Right forelimb (tissue), 1 donor: Measurements from ENCODE around the gene GAS7.
"Not testable (repeated sequence)": the region's sequence is repeated elsewhere in the genome, so short reads cannot be mapped to it uniquely, and the experiment has no call there.

Experiments used
- DNase-seq: peaks from one replicate; pipeline ENCODE4 v3.0.0-alpha.2; 2018

Gene GAS7

DNA sequence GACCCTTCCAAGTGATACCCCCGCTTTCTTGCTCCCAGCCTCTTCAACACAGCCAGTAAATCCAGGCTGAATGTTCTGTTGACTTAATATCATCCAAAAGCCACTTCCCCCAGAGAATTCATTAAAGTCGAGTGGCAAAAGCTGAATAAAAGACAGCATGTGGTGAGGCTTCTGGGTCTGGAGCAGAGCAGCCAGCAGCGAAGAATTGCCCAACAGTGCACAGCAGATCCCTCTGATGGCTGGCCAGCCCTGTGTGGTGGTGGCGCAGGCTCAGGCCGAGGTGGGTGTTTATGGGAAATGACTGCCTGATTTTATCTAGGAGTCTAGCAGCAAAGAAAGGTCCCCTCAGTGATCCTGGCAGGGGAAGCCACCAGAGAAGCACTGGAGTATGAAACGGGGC is 263.0 kb downstream of the GAS7 start:
- DNase-seq: no peak

DNA sequence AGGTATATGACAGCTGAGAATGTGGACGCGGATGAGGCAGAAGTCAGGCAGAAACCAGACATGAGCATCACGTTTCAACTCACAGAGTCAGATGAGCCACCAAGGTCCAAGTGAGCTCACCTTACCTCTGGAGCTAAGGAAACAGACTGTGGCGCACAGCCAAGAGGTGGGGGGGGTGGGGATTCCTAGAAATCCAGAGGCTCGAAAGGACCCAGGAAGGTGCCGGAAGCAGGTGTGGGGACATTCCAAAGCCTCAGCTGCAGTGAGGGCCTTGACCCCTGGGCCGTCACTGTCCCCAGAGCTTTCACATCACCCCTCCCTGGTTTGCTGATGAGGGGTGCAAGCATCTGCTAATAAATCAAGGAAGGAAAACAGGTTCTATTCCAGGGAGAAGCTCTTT is 264.1 kb downstream of the GAS7 start:
- DNase-seq: no peak

DNA sequence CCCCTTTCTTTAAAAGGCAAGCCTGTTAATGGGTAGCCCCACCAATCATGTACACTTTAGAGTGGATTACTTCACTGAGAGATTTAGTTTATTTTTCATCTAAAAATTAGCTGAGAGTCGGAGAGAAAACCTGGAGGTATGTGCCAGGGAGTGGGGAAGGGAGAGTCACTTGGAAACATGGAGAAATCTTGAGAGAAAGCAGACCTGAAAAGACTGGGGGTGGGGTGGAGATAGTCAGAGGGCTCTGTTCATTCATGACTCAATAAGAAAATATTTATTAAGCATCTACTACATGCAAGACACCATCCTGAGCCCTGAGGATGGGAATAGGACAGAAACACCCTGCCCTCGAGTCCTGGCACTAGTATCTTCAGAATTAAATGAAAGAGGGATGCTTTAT is 265.9 kb downstream of the GAS7 start:
- DNase-seq: no peak

DNA sequence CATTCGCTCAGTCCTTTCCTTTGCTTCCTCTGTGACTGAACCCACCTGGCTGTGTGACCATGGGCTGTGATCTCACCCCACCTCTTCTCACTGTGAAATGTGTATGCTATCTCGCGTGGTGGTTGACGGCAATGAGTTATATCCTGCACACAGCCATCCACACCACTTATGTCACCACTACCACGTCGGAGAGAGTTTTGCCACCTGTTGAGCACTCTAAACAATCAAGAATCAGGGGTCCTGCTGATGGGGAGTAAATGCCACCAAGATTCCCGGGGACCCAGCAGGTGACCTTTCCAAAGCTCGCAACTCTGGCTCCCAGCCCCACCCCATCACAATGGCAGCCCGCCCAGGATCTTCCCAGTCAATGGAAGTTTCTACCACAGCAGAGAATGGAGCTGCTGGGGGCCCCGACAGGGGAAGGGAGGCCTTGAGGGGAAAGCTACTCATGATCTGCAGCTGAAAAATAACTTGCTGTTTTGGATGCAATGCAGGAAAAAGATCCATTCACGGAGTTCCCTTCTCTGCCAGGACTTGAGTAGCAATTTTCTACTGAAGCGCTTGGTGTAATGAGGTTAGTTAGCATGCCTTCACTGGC is 267.2 kb downstream of the GAS7 start:
- DNase-seq: peak; percentile 64

DNA sequence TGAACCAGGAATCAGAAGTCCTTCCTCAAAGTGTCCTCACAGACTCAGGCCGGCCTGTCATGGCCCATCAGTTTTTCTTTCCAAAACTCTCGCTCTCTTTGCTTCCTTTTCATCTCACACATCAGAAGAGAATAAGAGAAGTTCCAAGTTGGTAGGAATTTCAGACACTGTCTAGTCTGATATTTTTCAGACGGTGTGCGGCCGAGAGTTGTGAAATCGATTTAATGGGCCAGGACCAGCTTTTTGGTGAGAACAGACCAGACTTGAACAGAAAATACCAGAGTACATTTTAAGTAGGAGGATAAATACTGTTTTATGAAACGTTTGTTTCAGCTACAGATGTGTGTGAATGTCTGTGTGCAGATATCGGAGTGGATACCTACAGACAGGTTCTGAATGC is 268.5 kb downstream of the GAS7 start:
- DNase-seq: no peak

DNA sequence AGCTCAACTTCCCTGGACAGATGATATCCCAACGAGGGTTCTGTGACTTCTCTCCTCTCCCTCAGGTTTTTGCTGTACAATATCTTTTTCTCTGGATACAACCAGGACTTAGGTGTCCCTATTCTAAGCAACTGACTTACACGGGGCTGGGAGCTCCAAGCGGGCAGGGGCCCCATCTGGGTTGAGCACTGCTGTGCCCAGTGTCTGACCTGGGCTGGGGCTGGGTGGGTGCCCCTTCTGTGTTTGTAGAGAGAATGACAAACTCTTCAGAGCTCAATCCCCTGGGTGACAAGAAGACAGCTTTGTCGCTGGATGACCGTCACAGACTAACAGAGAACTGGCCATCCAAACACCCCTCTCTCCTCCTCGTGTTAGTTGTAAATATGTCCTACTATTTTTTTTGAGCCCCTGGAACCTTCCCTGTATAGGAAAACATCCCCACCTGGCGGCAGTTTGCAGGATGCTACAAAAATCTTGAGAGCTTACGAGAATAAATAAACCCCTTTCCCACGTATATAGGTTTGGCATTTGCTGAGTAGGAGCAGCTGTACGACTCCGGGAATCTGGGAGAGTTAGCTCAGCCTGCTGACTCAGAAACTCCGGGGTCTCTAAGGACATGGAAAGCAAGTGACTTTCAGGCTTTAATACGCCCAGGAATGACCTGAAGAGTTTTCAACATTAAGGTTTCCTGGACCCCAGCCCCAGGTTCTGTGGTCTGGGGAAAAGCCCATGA is 269.6 kb downstream of the GAS7 start:
- peak; percentile 77 for DNase-seq

DNA sequence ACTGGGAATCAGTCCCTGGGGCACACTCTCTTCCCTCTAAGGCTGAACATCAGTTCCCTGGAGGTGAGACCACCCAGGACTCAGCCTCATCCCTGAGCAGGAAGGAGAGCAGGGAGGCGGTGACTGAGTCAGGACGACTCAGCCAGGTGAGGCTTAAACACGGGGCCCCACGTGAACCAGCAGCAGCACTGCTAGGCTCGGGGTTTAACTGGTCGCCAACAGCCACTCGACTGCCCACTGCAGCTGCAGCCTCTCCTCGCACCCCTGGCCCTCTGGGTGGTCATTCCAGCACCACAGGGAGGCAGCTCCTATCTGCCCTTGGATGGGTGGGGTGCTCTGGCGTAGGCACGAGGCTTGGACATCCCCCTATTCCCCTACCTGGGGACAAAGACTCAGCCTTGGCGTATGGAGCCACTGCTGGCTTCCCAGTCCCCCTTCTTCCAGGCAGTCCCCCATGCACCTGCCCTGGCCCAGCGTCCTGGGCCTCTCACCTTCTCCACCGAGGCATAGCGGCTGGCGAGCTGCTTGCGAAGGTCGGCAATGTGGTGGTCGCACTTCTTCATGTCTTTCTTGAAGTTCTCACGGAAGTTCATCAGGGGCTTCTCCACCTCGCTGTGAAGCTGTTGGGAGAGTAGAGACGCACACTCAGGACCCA is 272.1 kb downstream of the GAS7 start:
- no peak for DNase-seq

DNA sequence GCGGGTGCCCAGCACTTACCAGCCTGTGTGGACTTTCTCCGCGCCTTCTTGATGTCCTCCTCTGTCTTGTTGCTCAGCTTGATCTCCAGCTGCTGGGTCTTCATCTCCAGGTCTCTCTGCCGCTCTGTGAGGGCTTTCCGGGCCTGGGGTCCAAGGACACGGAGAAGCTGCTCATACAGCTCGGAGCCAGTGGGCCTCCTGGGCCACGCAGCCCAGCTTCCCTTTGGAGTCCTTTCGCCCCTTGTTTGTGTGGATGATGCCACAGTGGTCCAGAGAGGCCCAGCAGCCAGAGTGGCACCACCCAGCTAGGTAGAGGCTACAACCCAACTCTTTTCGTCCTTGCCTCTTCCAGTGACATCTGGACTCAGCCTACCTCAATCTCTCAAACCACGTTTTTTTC is 272.9 kb downstream of the GAS7 start:
- DNase-seq: no peak

DNA sequence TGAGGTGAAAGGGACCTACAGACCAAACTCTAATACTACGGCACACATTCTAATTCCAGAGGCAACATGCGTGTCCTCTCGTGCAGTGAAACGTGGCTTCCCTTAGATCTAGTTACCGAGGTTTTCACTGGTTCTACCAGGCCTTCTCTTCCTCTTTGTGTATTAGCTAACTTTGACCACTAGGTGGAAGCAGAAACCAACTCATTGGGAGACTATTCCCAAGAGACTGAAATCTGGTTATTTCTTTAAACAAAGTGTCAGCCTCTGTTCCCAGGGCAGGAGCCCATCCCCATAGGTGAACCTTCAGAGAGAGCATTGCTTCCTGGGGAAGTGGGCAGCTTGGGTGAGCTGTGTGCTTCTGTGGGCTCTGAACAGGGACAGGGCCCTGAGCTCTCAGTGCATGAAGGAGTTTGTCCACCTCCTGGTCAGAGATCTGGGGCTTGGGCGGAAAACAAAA is 273.6 kb downstream of the GAS7 start:
- DNase-seq: peak; percentile 58

DNA sequence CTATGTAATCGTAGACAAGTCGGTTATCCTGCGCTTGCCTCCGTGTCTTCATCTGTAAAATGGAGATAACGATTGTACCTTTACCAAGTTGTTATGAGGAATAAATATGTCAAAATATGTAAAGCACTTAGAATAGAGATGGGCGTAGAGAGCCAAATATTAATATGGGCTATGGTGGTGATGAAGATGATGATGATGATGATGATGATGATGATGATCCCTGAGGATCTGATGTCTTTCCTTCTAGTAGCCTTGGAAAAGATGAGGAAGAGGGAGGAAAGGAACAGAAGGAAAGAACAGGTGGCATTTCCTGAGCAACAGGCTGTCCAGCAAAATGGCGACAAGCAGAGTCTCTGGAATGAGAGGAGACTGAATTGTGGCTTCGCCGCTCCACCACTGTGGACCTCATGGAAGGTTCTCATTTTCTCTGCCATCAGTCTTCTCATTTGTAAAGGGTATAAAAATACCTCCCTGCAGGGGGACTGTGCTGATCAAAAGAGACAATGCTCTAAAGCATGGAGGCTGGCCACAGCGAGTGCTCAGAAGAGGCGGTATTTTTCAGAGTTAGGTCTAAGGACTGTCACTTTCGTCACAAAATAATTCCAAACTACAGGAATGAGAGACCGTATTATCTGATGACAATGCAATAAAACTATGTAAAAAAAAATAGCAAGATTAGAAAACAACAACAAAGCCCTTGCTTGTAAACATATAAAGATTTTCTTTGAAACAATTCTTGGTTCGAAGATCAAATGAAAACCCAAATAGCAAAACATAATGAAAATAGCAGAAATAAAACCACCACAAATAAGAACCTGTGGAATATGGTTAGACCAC is 276.2 kb downstream of the GAS7 start:
- no peak for DNase-seq

DNA sequence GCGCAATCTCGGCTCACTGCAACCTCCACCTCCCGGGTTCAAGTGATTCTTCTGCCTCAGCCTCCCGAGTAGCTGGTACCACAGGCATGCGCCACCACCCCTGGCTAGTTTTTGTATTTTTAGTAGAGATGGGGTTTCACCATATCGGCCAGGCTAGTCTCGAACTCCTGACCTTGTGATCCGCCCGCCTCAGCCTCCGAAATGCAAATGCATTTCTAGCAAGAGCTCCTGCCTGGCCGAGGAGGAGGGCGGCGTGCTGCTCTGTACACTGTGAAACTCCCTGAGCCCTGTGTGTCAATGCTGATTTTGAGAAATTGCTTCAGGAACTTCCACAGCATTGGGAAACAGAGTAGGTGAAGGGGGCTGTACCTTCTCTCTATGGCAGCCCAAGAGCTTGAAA is 277.2 kb downstream of the GAS7 start:
- DNase-seq: not testable (repeated sequence)

DNA sequence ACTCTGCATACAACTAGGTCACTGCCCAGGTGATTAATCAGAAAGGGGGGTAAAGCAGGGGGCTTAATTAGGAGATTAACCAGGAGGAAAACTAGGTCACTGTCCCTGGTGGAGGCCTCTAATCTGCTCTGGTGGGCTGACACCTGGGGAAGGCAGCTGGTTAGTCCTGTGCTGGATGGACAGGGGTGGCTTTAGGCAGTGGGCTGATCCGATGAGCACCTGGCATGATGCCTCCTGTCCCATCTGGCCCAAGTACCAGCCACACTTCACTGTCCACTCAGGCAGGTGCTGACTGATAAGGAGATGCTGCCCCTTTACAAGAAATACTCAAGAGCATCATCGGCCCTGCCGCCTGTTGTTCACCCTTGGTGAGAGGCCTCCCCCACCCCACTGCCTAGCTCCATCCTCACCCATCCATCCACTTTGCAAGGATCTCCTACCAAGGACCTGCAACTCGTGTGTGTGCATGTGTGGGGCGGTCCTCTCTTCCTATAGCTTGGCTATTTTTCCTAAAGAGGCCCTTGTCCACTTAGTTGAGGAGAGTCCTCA is 279.5 kb downstream of the GAS7 start:
- DNase-seq: no peak

DNA sequence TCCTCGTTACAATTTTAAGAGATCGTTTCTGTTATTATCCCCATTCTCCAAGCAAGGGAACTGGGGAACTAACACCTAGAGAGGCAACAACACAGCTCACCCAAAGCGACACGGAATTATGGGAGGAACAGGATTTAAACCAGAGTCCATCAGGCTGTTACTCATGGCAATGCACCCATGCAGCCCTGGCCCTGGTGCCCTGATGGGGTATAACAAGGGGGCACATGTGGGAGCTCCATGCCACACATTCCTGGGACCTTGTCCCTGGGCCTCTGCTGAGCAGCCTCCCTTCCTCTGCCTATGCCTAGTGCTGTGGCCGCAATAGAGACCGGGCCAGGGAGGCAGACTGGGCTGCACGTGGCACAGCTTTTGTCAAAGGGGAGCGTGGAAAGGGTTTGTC is 280.1 kb downstream of the GAS7 start:
- no peak for DNase-seq

DNA sequence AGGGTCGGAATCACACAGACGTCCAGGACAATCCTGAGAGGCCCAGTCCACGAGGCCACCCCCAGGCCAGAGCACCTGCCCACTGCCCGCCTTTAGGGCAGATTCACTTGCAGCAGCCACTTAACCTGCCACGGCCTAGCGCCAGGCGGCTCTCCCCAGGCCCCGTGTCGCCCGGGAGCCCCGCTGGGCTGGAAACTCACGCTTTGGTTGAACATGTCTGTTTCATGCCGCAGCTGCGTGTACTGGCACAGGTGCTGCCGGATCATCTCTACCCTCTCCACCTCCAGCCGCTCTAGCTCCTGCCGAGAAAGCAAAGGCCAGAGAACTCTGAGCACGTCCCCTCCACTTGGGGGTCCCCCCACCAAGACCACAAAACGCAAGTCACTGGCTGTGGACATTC is 280.6 kb downstream of the GAS7 start:
- no peak for DNase-seq

DNA sequence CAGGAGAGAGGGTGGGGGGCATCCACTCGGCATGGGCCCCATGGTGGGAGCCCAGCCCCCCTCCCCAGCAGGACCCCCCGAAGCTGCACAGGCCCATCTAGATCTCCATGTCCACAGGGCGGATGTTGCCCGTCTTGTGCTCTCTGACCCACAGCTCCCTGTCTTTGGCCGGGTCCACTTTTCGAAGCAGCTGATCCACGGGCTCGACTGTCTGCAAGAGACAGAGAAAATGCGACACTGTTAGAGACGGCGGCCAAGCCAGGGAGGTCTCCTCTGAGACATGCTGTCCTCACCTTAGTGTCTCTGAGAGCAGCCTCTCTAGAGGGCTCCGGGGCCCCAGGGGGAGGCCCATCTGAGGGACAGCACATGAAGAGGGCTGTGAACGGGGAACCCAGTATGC is 281.3 kb downstream of the GAS7 start:
- no peak for DNase-seq

DNA sequence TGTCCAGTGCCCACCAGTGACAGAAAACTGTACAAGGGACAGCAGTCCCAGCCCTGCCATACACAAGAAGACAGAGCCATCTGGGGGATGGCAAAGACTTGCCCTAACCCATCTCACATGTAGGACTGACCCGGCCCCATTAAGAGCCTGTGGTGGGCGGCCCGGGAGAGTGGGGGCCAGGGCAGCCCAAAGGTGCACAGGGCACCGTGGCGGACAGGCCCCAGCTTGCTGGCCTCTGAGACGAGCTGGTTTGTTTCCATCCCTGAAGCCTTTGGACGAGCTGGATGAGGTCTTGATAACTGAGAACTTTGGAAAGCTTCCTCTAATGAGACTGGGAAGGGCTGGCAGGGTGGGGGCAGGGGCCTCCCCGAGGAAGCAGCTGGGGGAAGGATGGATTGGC is 282.3 kb downstream of the GAS7 start:
- DNase-seq: no peak

DNA sequence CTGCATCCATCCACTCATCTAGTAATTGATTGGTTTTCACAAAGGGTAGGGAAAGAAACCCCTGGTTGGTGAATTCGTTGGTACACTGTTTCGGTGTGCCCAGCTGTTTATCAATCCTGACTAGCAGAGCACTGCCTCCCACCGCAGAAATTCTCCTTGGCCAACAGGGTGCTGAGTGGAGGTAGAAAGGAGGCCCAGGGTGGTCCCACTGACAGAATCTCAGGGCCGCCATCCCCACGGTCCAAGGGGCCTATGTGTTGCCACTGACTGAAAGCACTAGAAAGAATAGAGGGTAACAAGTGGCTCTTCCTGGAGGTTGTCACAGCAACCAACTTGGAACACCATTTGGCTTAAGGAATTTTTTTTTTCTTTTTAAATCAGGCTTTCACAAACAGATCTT is 284.9 kb downstream of the GAS7 start:
- no peak for DNase-seq

DNA sequence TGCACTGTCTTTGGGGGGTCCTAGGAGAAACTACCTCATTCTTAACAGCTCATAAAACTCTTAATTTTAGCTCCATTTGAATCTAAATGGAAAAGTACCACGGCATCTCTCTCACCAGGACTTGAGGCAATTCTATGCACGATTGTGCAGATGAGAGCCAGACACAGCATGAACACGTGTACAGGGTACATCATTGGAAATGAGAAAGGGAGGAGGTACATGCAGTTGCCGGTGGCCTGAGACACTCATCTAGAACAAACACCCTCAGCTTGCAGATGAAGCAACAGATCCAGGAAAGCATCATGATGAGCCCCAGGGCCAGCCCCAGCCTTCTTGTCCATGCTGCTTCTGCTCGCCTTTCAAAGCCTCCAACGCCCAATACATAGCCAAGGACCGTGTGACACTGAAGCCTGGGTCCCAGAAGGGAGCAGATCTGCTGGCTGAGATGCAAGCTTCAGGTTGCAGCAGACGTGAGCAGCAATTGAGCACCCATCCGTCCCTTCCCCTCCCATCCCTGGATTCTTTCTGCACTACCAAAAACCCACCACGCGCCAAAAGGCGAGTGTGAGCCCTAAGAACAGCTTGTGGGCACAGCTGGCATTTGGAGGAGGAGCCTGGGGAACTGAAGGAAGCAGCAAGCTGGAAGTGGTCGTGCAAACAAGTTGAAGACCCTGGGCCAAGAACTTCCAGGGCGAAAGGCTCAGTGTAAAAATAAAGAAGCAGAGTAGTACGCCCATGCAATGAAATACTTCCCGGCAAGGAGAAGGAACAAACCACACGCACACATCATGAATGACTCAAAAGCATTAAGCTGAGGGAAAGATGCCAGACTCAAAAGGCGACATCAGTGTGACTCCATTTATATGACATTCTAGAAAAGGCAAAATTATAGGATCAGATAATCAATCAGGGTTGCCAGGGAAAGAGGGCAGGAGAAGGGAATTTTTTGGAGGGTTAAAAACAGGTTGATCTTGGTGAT is 286.0 kb downstream of the GAS7 start:
- DNase-seq: no peak

DNA sequence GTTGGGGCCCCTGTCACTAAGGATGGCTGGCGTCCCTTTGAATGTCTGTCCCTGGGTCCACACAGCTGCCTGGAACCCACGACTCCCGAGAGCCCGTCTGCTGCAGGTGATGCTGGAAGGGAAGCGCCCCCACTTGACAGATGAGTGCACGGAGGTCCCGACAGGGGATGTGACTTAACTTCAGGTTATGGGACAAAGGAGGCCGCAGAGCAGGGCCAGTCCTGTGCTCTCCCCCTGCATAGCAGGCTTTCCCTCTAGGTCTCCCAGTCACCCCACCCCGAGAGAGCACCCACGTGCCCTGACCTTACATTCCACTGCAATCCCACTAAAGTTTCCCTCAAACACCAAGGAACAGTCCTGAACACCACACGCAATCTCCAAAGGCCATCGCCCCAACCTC is 287.3 kb downstream of the GAS7 start:
- DNase-seq: no peak

DNA sequence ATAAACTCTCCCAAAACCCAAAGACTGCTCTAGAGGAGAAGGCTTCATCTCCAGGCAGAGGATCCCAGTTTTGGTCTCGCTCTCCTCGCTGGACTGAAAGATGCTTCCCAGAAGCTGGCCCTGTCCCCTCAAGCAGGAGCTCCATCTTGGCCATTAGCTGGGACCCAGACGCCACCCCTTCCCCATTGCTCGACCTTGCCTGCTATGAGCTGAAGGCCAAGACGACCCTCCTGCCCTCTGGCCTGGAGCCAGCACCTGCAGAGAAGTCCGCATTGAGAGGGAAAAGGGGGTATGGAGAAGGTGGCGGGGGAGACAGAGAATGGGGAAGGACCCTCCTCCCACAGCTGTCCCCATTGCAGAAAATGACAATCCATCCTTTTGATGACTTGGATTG is 289.8 kb downstream of the GAS7 start:
- no peak for DNase-seq

DNA sequence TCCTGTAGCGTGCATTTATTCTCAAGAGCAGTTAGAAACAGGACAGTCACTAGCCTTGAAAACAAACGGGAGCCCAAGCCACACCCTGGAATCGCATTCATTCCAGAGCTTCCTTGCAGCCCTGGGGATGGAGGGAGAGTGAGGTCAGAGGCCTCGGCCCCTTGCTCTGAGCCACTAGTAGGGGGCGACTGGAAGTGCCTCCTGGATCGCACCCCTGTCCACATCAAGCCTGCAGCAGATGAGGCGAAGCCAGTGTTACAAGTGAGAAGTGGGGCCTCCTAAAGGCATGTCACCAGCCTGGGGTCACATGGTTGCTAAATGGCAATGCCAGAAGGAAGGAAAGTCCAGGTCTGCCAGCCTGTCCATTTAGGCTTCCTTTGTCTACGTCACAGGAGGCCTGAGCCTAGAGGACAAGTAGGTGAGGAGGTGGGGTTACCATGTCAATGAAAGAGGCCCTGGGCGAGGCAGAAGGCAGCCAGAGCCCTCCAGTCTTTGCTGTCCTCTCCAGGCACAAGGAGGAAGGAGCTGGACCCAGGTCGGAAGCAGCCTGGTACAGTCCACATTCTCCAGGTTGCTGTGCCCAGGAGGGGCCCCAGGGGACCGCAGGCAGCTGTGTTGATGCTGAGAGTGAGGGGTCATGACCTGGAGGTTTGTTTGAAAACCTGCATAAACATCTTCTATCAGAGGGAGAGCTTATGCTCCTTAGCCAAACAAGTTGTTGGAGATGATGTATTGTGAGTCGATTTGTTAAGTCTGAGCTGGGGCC is 290.3 kb downstream of the GAS7 start:
- no peak for DNase-seq
